A172 (cell line): ENCODE measurements around the gene ABCC3. TPM values are rescaled to one million over a fixed set of nuclear protein-coding genes. Genes with fewer than 3 reads are reported as not detected.
"Not testable (repeated sequence)": the region's sequence is repeated elsewhere in the genome, so short reads cannot be mapped to it uniquely, and the experiment has no call there.

Experiments
- DNase-seq: peaks from one replicate; pipeline ENCODE4 v3.0.0-alpha.2; 2015; ENCODE audit warnings: low spot score
- total RNA-seq: library from RNA; depleted of rRNA; stranded (reverse); fragments of >200 nt; shearing (Covaris generic); gene quantifications from 2 replicates; pipeline ENCODE4 v1.2.3, GENCODE V29; 2014

ABCC3 gene
- total RNA-seq, 1 experiment from 2014 or later = 28.1 TPM

- DNase-seq = peak; percentile 85
Observed at GRCh38 chr17:50707289-50708049, 72.8 kb downstream of the ABCC3 start, which contains the start of gene ANKRD40. TSS of gene ANKRD40 (minus strand) at chr17:50707914. CDS start at chr17:50707654, 260 bp downstream.

GRCh38 chr17:50708050-50709000 lies 73.6 kb downstream of the ABCC3 start:
- DNase-seq = peak; percentile 27

GRCh38 chr17:50709053-50709452 lies 74.4 kb downstream of the ABCC3 start:
- DNase-seq = not testable (repeated sequence)

- DNase-seq = no peak
Observed at GRCh38 chr17:50710025-50710424, 75.3 kb downstream of the ABCC3 start.

GRCh38 chr17:50710650-50711049 lies 76.0 kb downstream of the ABCC3 start:
- DNase-seq = no peak

- no peak for DNase-seq
Observed at GRCh38 chr17:50712641-50713040, 78.0 kb downstream of the ABCC3 start.

GRCh38 chr17:50715471-50715870 lies 80.8 kb downstream of the ABCC3 start:
- DNase-seq = no peak

GRCh38 chr17:50719144-50719923 lies 84.7 kb downstream of the ABCC3 start, which contains the start of gene LUC7L3:
TSS of gene LUC7L3 (plus strand) at chr17:50719603. CDS start at chr17:50719733, 130 bp downstream.
- peak; percentile 89 for DNase-seq

- DNase-seq = no peak
Observed at GRCh38 chr17:50719924-50720794, 85.5 kb downstream of the ABCC3 start.

- DNase-seq = no peak
Observed at GRCh38 chr17:50721194-50722010, 86.7 kb downstream of the ABCC3 start.

GRCh38 chr17:50722746-50723145 lies 88.1 kb downstream of the ABCC3 start:
- DNase-seq = no peak

- DNase-seq = not testable (repeated sequence)
Observed at GRCh38 chr17:50724622-50725021, 89.9 kb downstream of the ABCC3 start.

- no peak for DNase-seq
Observed at GRCh38 chr17:50725769-50726655, 91.3 kb downstream of the ABCC3 start.

GRCh38 chr17:50728112-50728429 lies 93.4 kb downstream of the ABCC3 start:
- no peak for DNase-seq

GRCh38 chr17:50728881-50729765 lies 94.4 kb downstream of the ABCC3 start:
- no peak for DNase-seq

- DNase-seq = no peak
Observed at GRCh38 chr17:50731575-50732460, 97.1 kb downstream of the ABCC3 start.

- DNase-seq = no peak
Observed at GRCh38 chr17:50735287-50735686, 100.6 kb downstream of the ABCC3 start.
